K562 (cell line): ENCODE results near the gene DMWD. TPM values are rescaled to one million over a fixed set of nuclear protein-coding genes. Genes with fewer than 3 reads are reported as not detected.

Experiments used
- ARID1B ChIP-seq: fragments of 450-650 bp; IDR thresholded peaks from 2 replicates; pipeline ENCODE4 v1.6.1; 2016; ENCODE audit warnings: antibody characterized with exemption, mild to moderate bottlenecking, inconsistent platforms
- CEBPG ChIP-seq, 3 experiments: fragments of 200-800 bp in 1 of 3; sonication (Bioruptor generic) in 1 of 3; sonication (generic) in 1 of 3; formaldehyde crosslinking in 1 of 3; IDR thresholded peaks in 2 of 3; conservative IDR thresholded peaks in 1 of 3; 2 replicates each; pipeline versions ENCODE4 v1.6.1 to v1.8.0; 2016 to 2022; ENCODE audit warnings: missing compliant biosample characterization in 2 of 3, missing genetic modification characterization in 2 of 3, mild to moderate bottlenecking in 1 of 3, missing genetic modification reagents in 1 of 3
- CEBPZ ChIP-seq: fragments of 150-350 bp; IDR thresholded peaks from 2 replicates; pipeline ENCODE4 v1.6.1; 2014; ENCODE audit warnings: low read depth, mild to moderate bottlenecking, low read length, borderline replicate concordance
- CTBP1 ChIP-seq: fragments of 450-650 bp; IDR thresholded peaks from 2 replicates; pipeline ENCODE4 v1.6.1; 2016; ENCODE audit warnings: borderline replicate concordance
- E2F8 ChIP-seq: fragments of 450-650 bp; IDR thresholded peaks from 2 replicates; pipeline ENCODE4 v1.7.1; 2018; ENCODE audit warnings: mild to moderate bottlenecking, low read depth; ENCODE audit not compliant: partially characterized antibody
- MBD2 ChIP-seq: sonication (generic); IDR thresholded peaks from 2 replicates; pipeline ENCODE4 v1.6.1; 2016; ENCODE audit warnings: low read depth, borderline replicate concordance
- POU5F1 ChIP-seq: fragments of 150-350 bp; IDR thresholded peaks from 2 replicates; pipeline ENCODE4 v1.6.1; 2014; ENCODE audit warnings: borderline replicate concordance, low read length, low read depth, mild to moderate bottlenecking; ENCODE audit not compliant: partially characterized antibody
- PRPF4 ChIP-seq: fragments of 200-400 bp; formaldehyde crosslinking; IDR thresholded peaks from one replicate; pipeline ENCODE4 v1.6.1; 2017; ENCODE audit warnings: low read length, low read depth, mild to moderate bottlenecking; ENCODE audit not compliant: insufficient read depth, poor library complexity, severe bottlenecking
- STAG1 ChIP-seq: sonication (generic); formaldehyde crosslinking; IDR thresholded peaks from 2 replicates; pipeline ENCODE4 v1.5.0; 2020; ENCODE audit warnings: missing genetic modification reagents, borderline replicate concordance
- TCF7L2 ChIP-seq: fragments of 150-350 bp; IDR thresholded peaks from 2 replicates; pipeline ENCODE4 v1.6.1; 2016; ENCODE audit warnings: low read depth, mild to moderate bottlenecking, low read length, moderate library complexity
- TOE1 ChIP-seq, 2 experiments: fragments of 450-650 bp in 1 of 2; sonication (generic) in 1 of 2; formaldehyde crosslinking in 1 of 2; IDR thresholded peaks; 2 replicates each; pipeline versions ENCODE4 v1.7.1 to v1.8.0; 2016 to 2022; ENCODE audit warnings: borderline replicate concordance in 2 of 2, mild to moderate bottlenecking in 2 of 2, antibody characterized with exemption in 1 of 2, inconsistent platforms in 1 of 2, low read depth in 1 of 2, missing genetic modification reagents in 1 of 2, moderate library complexity in 1 of 2
- ZBTB34 ChIP-seq: fragments of 250-450 bp; sonication (Bioruptor Pico); IDR thresholded peaks from 2 replicates; pipeline ENCODE4 v1.8.0; 2021; ENCODE audit warnings: mild to moderate bottlenecking, moderate library complexity
- ZBTB5 ChIP-seq: fragments of 450-650 bp; IDR thresholded peaks from 2 replicates; pipeline ENCODE4 v1.6.1; 2017; ENCODE audit warnings: antibody characterized with exemption
- ZKSCAN3 ChIP-seq: fragments of 250-450 bp; sonication (Bioruptor Pico); IDR thresholded peaks from 2 replicates; pipeline ENCODE4 v1.4.0; 2020
- ZNF24 ChIP-seq: fragments of 450-650 bp; IDR thresholded peaks from 2 replicates; pipeline ENCODE4 v1.6.1; 2016
- polyA plus RNA-seq, 8 experiments: library from polyadenylated mRNA; depleted of rRNA in 4 of 8; stranded (reverse) in 5 of 8; unstranded in 3 of 8; fragments of >200 nt; fragmentation: Nextera tagmentation in 2 of 8; fragmentation: Illumina TruSeq in 1 of 8; extraction: Ambion mirVana in 2 of 8; extraction: Trizol in 1 of 8; gene quantifications; 2 replicates each; pipeline versions ENCODE4 v1.2.1 to v1.2.3, GENCODE V29; 2011 to 2014; ENCODE audit warnings: inconsistent platforms in 1 of 8, missing spikeins in 1 of 8
- total RNA-seq, 7 experiments: library from RNA; depleted of rRNA in 6 of 7; stranded (reverse); fragments of >200 nt in 6 of 7; fragmentation: Illumina TruSeq in 2 of 7; extraction: Trizol in 2 of 7; gene quantifications; 2 replicates each; pipeline versions ENCODE4 v1.2.1 to v1.2.3, GENCODE V29; 2011 to 2021; ENCODE audit warnings: low replicate concordance in 1 of 7

Gene DMWD
- total and polyA plus RNA-seq, 9 of the 15 experiments (the other 6 are each of a cell fraction or from before 2014, with no cell fraction given) = 4.7 to 54.6 (median 19.0) TPM

GRCh38 chr19:45817010-45817724 lies 24.5 kb upstream of the DMWD start (continued):
- peak; percentile 64; the same call in 1 of the 2 replicates for TF ChIP-seq TOE1 (IDR thresholded peaks at IDR 0.05; ENCODE audit: borderline replicate concordance)
- TF ChIP-seq TOE1 (CRISPR knock-in tag; IDR thresholded peaks at IDR 0.05; ENCODE audit: borderline replicate concordance, low read depth) = no peak
- no peak for TF ChIP-seq PRPF4
- peak; percentile 27; the same call in 1 of the 2 replicates for TF ChIP-seq ZNF24
- TF ChIP-seq ZBTB34 (CRISPR knock-in tag) = no peak
- TF ChIP-seq STAG1 = peak; percentile 41; the same call in 1 of the 2 replicates
- TF ChIP-seq TCF7L2 = no peak
- TF ChIP-seq POU5F1 = peak; percentile 14
- peak; percentile 63 for TF ChIP-seq E2F8
- no peak for TF ChIP-seq CEBPG (CRISPR knock-in tag; IDR thresholded peaks at IDR 0.05)
- TF ChIP-seq CEBPG (tag; conservative IDR thresholded peaks at IDR 0.05 in 1 of 2, IDR thresholded peaks at IDR 0.05 in 1 of 2) = no peak
- 0 out of 2 replicates have a peak, but pooled peaks have one; percentile 14 for TF ChIP-seq MBD2
- TF ChIP-seq ZKSCAN3 (CRISPR knock-in tag) = no peak
- TF ChIP-seq CEBPZ = no peak
- TF ChIP-seq ZBTB5 = no peak
- 0 out of 2 replicates have a peak, but pooled peaks have one; percentile 54 for TF ChIP-seq CTBP1
- no peak for TF ChIP-seq ARID1B
